Thyroid gland (tissue), 4 donors: ENCODE measurements around the gene ST3GAL2. TPM values are rescaled to one million over a fixed set of nuclear protein-coding genes. Genes with fewer than 3 reads are reported as not detected.

ENCODE experiments used
- DNase-seq, 2 donors: peaks; one replicate each; pipeline ENCODE4 v3.0.0-alpha.2; 2019
- H3K27ac ChIP-seq, 3 donors: fragments of 200-600 bp; sonication (generic); 1 replicate in 2 of 3; 2 replicates in 1 of 3; pipeline ENCODE4 v1.5.1; 2016 to 2019; ENCODE audit warnings: mild to moderate bottlenecking in 1 of 3, moderate library complexity in 1 of 3
- H3K27me3 ChIP-seq: fragments of 200-600 bp; sonication (generic); one replicate; pipeline ENCODE4 v1.5.1; 2019
- H3K36me3 ChIP-seq, 2 donors: fragments of 200-600 bp; sonication (generic); one replicate each; pipeline ENCODE4 v1.5.1; 2016 to 2019
- H3K4me1 ChIP-seq, 2 donors: fragments of 200-600 bp; sonication (generic); one replicate each; pipeline ENCODE4 v1.5.1; 2017 to 2019
- H3K4me3 ChIP-seq, 3 donors: fragments of 200-600 bp; sonication (generic); replicated peaks in 1 of 3; 1 replicate in 2 of 3; 2 replicates in 1 of 3; pipeline ENCODE4 v1.5.1; 2016; ENCODE audit warnings: mild to moderate bottlenecking in 1 of 3
- H3K9me3 ChIP-seq: fragments of 200-600 bp; sonication (generic); one replicate; pipeline ENCODE4 v1.5.1; 2017
- CTCF ChIP-seq, 6 experiments: fragments of 200-600 bp in 3 of 6; fragments of 450-650 bp in 3 of 6; sonication (generic) in 3 of 6; IDR thresholded peaks; one replicate each; pipeline ENCODE4 v1.5.1; 2016 to 2019; ENCODE audit warnings: antibody characterized with exemption in 6 of 6, mild to moderate bottlenecking in 2 of 6, inconsistent platforms in 1 of 6, moderate library complexity in 1 of 6
- POLR2A ChIP-seq, 2 donors: fragments of 450-650 bp; IDR thresholded peaks; one replicate each; pipeline ENCODE4 v1.6.1; 2017; ENCODE audit warnings: antibody characterized with exemption in 2 of 2, mild to moderate bottlenecking in 2 of 2, moderate library complexity in 1 of 2
- WGBS, 2 donors: methylation state at CpG; one replicate each; pipeline ENCODE4 v1.1.5; 2017; 5-methylcytosine and 5-hydroxymethylcytosine counted together
- intact Hi-C: fragments of 100-400 bp; cut with DNase I; formaldehyde crosslinking; loops from one replicate; pipeline ENCODE4 v1.15.1; 2023
- total RNA-seq, 4 donors: library from RNA; depleted of rRNA; stranded (reverse); fragments of >200 nt; gene quantifications; one replicate each; pipeline ENCODE4 v1.2.3, GENCODE V29; 2016

ST3GAL2 gene
- total RNA-seq, 4 donors from 2014 or later, result 11.2 to 17.4 (median 11.8) TPM

DNA sequence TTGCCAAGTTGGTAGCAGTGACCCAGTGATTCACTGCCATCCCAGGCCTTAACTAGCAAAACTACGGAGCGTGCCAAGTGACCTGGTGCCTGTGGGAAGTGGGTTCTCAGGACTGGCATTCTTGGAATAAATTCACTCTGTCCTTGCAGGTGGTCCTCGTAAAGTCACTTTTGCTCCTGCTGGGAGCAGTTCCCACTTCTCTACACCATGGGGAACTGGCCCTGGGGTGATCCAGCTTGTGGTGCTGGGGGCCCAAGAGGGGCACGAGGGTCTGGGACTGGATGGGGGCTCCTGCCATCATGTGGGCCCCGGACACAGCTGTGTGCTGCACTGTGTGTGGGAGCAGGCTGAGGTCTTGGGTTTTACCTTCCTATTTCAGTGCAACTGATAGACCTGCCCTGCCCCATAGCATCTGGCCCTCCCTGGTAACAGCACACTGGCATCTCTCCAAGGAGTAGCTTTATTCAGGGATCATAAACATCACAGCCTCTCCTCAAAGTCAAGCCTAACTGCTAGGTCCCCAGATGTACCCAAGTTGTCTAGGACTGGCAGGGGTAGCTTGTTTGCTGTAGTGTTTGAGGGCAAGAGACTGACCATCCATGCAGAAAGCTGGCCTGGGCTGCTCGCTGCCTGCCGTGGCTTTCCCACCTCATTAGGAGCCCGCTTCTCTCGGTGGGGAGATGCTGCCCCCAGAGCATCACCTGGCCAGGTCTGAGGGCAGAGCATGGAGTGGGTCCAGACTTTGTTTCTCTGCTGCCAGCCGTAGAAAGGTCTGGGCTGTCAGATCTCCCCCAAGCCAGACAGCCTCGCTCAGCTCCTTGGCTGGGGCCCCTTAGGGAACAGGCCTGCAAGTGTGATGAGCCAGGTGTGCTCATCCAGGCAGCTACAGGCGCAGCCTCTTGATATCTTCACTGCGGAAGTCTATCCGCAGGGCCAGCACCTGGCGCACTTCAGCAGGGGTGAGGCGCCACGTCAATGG, 41.5 kb upstream of the ST3GAL2 start:
- Histone ChIP-seq H3K27me3 (no peaks in the 10 kb centered on the region), H3K9me3 (no peaks in the 10 kb centered on the region), H3K27ac (no peak overlapping the region), H3K36me3 (peaks cover 31 to 33% of the 10 kb centered on the region in 2 donors), H3K4me1 (no peaks in the 10 kb centered on the region), H3K4me3 (no peak overlapping the region)
- TF ChIP-seq CTCF (IDR thresholded peaks at IDR 0.05), result no peak
- TF ChIP-seq POLR2A (IDR thresholded peaks at IDR 0.05), result no peak
- intact Hi-C loops, result no loop called here
- 90 to 98% methylated on average over 9 to 14 of the region's 17 CpGs for WGBS, 2 donors
- DNase-seq, result no peak

DNA sequence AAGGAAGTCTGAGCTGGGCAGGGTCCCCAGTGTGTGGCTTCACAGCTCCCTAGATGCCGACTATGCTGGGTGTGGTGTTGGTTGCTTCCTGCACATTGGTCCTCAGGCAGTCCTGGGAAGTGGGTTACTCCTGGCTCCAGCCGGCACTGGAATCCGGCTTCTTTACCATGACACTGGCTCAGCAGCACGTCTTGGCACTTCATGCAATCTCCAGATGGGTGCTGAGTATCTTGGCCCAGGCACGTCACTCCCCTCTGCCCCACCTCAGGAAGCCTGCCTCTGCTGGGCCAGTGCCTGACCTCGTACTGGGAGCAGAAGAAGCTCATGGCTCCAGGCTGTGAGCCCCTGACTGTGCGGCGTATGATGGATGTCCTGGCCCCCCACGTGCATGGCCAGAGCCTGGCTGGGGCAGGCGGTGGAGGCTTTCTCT, 40.0 kb upstream of the ST3GAL2 start:
- peaks cover 34 to 36% of the 10 kb centered on the region in 2 donors for H3K36me3 ChIP-seq
- WGBS, 2 donors, result 77 to 89% methylated on average over 7 to 9 of the region's 10 CpGs
- H3K27me3 ChIP-seq, result no peaks in the 10 kb centered on the region
- H3K9me3 ChIP-seq, result no peaks in the 10 kb centered on the region
- no peak for DNase-seq
- H3K4me1 ChIP-seq, result no peaks in the 10 kb centered on the region
- H3K4me3 ChIP-seq, result no peak overlapping the region
- no peak for TF ChIP-seq POLR2A (IDR thresholded peaks at IDR 0.05)
- no peak for TF ChIP-seq CTCF (IDR thresholded peaks at IDR 0.05)
- intact Hi-C loops, result no loop called here
- no peak overlapping the region for H3K27ac ChIP-seq

DNA sequence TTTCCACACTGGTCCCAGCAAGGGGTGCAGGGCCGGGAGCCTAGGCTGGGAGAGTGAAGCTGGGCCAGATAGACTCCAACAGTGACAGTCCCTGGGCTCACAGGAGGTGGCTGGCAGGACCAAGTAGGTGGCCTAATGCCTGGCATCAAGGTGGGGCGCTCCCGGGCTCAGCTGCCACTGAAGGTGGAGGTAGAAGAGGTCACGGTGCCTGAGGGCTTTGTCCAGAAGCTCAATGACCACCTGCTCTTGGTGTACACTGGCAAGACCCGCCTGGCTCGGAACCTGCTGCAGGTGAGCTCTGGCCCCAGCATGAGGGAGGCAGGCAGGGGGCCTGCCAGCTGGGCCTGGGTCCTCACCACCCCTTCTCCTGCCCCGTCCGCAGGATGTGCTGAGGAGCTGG, 39.3 kb upstream of the ST3GAL2 start:
- Histone ChIP-seq H3K4me3 (no peak overlapping the region), H3K36me3 (peaks cover 30 to 35% of the 10 kb centered on the region in 2 donors), H3K9me3 (no peaks in the 10 kb centered on the region), H3K27ac (no peak overlapping the region), H3K27me3 (no peaks in the 10 kb centered on the region), H3K4me1 (no peaks in the 10 kb centered on the region)
- intact Hi-C loops, result no loop called here
- no peak for DNase-seq
- TF ChIP-seq CTCF (IDR thresholded peaks at IDR 0.05) (no peak), POLR2A (IDR thresholded peaks at IDR 0.05) (no peak)
- WGBS, 2 donors, result 92 to 97% methylated on average over 6 of the region's 8 CpGs

DNA sequence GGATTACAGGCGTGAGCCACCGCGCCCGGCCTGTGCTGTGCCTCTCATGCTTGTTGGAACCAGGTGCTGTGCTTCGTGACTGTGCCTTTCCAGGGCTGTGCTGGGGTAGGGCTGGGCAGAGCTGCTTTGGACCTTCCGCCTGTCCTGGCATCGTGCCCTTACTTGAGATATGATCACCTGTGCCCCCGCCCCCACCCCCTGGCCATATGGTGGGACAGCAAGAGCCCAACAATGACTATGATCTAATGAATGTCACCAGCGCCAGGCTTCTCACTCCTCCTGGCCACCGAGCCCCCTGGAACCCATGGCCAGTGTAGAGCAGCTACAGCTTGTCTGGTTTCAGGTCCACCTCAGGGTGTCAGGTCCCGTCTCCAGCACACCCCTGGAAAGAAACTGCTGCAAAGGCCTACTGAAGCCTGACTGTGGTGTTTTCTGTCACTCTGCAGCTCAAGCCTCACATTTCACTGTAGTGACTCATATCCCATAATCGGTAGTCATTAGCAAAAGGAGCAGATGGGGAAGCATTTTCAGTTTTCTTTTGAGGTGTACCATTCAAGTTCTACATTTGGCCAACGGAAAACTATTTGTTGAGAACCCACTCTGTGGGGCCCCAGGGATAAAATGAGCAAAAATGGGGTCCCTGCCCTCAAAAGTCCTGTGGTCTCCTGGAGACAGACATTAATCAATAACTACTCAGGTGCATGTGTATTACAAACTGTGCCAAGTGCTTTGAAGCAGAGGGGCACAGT, 37.5 kb upstream of the ST3GAL2 start:
- no peak overlapping the region for H3K4me3 ChIP-seq
- no peak overlapping the region for H3K27ac ChIP-seq
- no peaks in the 10 kb centered on the region for H3K27me3 ChIP-seq
- WGBS, 2 donors, result 90 to 92% methylated on average over 5 to 12 of the region's 13 CpGs
- intact Hi-C loops, result no loop called here
- no peaks in the 10 kb centered on the region for H3K9me3 ChIP-seq
- DNase-seq, result no peak
- no peaks in the 10 kb centered on the region for H3K4me1 ChIP-seq
- H3K36me3 ChIP-seq, result peaks cover 24 to 32% of the 10 kb centered on the region in 2 donors
- TF ChIP-seq POLR2A (IDR thresholded peaks at IDR 0.05), result no peak
- no peak for TF ChIP-seq CTCF (IDR thresholded peaks at IDR 0.05)
